GM18909 (cell line): ENCODE results near the gene SLC22A4.

Source experiments
- ATAC-seq: cut with Tn5 transposase; IDR thresholded peaks from one replicate; pipeline ENCODE4 v1.9.1; 2021; ENCODE audit warnings: mild to moderate bottlenecking; ENCODE audit not compliant: unreplicated experiment, poor library complexity

The SLC22A4 gene

DNA sequence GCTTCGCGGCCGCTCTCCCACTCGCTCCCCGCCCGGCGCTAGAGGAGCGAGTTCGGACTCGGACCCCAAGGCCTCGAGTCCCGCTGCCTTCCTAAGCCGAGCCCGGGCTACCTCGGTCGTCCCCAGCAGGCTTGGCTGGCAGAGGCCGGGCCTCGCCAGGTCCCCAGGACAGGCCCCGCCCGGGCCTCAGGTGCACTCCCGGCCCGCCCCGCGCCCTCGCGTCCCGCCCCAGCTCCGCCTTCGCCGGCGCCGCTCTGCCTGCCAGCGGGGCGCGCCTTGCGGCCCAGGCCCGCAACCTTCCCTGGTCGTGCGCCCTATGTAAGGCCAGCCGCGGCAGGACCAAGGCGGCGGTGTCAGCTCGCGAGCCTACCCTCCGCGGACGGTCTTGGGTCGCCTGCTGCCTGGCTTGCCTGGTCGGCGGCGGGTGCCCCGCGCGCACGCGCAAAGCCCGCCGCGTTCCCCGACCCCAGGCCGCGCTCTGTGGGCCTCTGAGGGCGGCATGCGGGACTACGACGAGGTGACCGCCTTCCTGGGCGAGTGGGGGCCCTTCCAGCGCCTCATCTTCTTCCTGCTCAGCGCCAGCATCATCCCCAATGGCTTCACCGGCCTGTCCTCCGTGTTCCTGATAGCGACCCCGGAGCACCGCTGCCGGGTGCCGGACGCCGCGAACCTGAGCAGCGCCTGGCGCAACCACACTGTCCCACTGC, 75.4 kb downstream of the SLC22A4 start, which contains the start of gene SLC22A5:
Gene SLC22A5 (plus strand): TSS at position 237 of the 707 bp plus-strand sequence. CDS start 263 bp downstream, at position 500.
- ATAC-seq, result peak; percentile 88

GRCh38 chr5:132370181-132370970, 76.2 kb downstream of the SLC22A4 start:
- no peak for ATAC-seq

DNA sequence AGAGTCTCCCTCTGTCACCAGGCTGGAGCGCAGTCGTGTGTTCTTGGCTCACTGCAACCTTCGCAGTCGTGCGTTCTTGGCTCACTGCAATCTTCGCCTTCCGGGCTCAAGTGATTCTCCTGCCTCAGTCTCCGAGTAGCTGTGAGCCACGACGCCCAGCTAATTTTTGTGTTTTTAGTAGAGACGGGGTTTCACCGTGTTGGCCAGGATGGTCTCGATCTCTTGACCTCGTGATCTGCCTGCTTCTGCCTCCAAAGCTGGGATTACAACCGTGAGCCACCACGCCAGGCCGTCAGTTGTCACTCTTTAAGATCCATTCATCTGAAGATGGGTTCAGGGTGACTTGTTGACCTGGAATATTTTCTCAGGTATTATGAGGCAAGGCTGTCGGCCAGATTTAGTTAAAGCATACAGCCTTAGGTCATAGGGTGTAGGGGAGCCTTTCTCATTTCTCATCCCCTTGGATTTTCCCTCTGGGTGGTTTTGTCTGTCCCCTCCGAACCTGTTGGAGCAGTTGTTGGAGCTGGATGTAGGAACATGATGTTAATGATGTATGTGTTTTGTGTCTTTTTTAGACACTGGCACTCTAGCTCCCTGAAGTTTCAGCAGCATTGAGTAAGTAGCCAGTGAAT, 76.9 kb downstream of the SLC22A4 start:
- ATAC-seq, result no peak

DNA sequence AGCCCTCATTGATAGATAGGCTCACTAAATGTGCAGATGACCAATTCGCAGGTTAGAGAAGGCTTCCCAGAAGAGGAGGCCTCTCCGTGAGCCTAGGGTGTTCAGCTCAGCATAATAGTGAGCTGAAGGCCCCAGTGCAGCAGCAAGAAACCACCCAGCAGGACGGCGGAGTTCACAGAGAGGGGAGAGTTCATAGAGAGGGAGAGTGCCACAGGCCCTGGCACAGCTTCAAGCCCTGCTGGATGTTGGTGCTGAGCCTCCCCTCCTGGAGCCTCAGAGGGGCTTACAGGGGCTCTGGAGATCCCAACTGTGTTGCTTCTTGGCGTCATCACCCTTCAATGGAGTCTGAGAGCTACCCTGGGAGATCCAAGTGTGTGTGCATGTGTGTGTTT, 77.4 kb downstream of the SLC22A4 start:
- ATAC-seq, result no peak

DNA sequence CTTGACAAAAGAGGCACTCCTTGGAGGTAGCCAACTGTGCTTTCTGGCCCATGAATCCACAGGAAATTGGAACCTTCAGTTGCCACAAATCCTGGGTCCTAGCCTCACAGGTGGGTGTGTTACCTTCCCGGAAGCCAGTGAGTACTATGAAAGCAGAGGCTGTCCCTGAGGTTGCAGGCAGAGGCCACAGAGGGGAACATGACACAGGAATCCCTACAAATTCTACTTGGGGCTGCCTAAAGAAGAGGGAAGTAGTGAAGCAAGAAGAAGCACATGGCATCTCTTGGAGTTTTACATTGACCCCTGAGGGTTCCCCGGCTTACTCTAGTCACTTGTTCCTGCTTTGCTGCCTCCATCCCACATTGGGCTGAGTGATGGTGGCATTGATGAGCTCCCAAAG, 77.9 kb downstream of the SLC22A4 start:
- no peak for ATAC-seq

- ATAC-seq, result no peak
Observed at GRCh38 chr5:132372542-132372941, 78.3 kb downstream of the SLC22A4 start.

GRCh38 chr5:132375957-132376356, 81.8 kb downstream of the SLC22A4 start:
- ATAC-seq, result no peak

DNA sequence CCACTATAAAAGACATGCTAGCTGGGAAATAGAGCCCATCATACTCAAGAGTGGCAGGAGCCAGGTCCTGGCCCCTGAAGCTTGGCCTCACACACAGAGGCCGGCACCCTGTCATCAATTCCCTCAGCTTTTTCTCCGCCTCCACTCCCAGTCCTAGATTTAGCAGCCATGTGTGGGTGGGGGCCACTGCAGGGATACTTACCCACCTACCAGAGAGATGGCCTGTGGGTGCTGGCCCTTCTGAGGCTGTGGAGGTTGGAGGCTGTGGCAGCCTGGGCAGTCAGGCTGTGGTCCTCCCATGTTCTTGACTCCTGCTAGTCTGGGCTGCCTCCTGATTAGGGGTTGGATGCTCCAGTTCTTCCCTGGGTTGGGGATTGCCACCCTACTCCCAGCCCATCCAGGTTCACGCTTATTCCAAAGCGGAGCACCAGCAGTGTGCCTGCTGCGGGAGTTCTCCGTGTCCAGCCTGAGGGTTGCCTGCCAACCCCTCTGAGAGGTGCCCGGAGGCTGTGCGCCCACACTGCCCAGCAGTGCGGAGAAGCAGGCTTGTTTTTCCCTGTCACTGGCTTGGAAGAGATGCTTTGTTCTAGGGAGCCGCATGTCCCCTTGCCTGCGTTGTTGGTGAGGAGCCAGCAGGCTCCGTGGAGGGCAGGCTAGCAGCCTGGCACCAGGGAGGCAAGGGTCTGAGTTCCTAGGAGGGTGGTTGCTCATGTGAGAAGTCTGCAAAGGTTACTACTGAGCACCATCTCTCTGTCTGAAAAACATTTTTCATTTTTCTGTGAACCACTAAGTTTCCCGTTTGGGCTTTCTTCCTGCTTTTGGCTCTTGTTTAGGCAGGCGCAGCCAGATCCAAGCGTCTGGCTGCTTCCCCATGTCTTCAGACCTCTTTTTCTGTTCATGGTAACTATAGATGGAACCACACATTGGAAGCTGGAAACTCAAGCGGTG, 82.8 kb downstream of the SLC22A4 start:
- no peak for ATAC-seq

GRCh38 chr5:132377738-132378137, 83.5 kb downstream of the SLC22A4 start:
- ATAC-seq, result no peak

DNA sequence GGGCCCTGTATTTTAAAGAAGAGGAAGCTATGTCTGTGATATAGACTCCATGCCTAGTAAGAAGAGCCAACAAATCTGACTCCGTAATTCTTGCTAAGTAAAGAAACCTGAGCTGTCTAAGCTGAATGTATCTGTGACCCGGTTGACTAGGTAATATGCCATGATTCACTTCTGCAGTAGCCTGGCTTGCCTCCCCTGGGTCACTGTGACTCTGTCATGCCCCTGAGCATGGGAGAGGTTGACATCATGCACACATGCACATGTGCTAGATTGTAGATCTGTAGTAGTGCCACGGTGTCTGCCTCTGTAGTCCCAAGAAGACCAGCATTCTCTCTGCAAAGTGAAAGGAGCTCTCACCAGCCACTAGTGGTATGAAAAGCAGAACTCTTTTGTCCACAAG, 84.4 kb downstream of the SLC22A4 start:
- no peak for ATAC-seq

GRCh38 chr5:132380047-132380446, 85.9 kb downstream of the SLC22A4 start:
- ATAC-seq, result no peak

GRCh38 chr5:132380741-132381140, 86.5 kb downstream of the SLC22A4 start:
- no peak for ATAC-seq

DNA sequence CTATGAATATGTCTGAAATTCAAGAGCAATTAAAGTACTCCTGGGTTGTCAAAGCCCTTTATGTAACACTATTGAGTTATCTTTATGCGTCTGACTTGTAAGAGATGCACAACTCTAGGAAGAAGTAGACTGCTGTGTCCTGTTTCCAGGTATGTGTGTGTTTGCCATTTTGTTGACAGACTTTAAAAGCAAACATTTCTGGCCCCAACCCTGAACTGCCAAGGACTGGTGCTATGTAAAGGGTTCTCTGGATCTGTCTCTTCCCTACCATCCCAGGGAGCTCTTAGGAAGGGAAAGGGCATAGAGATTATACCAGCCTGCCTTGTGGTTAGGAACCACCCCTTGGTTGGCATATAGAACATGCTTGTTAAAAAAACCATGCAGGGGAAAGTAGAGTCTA, 87.4 kb downstream of the SLC22A4 start:
- ATAC-seq, result no peak

GRCh38 chr5:132383261-132383660, 89.1 kb downstream of the SLC22A4 start:
- no peak for ATAC-seq

- ATAC-seq, result no peak
Observed at GRCh38 chr5:132383984-132384383, 89.8 kb downstream of the SLC22A4 start.

GRCh38 chr5:132384506-132385050, 90.4 kb downstream of the SLC22A4 start:
- no peak for ATAC-seq

DNA sequence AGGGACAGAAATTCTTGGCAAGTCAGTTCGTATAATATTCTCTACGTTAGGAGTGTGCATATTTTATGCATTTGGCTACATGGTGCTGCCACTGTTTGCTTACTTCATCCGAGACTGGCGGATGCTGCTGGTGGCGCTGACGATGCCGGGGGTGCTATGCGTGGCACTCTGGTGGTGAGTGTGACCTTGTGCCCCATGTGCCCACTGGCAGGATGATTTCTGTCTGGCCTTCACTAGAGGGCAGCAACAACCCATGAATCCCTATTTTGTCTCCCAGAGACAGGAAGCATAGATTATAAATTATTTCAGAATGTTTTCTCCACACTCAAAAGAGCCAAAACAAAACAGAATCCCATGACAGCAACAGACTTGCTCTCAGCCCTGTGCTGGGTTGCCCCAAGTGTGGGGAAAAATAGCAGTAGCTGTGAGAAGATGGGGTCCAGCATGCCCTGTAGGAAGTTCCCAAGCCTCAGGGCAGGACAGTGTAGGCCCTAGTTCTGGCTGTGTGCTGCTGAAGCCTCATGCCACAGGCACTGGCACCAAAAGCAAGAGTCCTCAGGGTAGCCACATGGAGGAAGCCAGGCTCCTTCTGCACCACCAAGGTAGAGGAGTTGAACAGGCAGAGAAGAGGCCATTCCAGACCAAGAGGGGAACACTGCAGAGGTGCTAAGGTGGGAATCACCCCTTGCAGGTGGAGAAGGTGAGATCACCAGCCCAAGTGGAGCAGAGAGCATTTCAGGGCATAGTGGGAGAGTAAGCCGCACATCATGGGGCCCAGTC, 91.3 kb downstream of the SLC22A4 start:
- ATAC-seq, result peak; percentile 44

DNA sequence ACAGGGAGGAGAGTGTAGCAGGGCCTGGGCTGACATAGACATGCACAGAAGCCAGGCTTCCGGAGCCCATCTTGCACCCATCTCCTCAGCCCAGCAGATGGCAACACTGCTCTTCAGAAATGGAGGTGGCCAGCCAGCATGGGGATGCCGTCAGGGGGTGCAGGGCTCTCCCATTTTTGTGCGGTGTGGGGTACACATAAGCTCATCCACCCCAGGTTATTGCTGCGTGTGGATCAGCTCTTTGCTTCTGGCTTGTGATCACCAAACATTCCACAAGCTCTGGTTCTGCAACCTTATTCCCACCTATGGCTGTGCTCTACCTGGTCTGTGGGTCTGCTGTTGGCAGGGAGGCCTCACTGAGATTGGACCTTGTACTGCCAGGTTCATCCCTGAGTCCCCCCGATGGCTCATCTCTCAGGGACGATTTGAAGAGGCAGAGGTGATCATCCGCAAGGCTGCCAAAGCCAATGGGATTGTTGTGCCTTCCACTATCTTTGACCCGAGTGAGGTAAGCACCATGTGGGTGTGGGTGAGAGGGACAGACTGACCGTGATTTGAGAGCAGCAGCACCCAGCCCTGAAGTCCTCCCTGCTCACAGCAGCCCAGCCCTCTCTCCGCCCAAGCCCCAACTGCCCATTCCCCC, 92.6 kb downstream of the SLC22A4 start:
- ATAC-seq, result peak; percentile 82
